Keratinocyte (primary cell): Measurements from ENCODE around the gene PPIA.
"Not testable (repeated sequence)": the region's sequence is repeated elsewhere in the genome, so short reads cannot be mapped to it uniquely, and the experiment has no call there.

ENCODE experiments used
- EZH2 ChIP-seq: IDR thresholded peaks from one replicate; pipeline ENCODE4 v1.6.1; 2012; ENCODE audit warnings: inconsistent platforms, mild to moderate bottlenecking, low read length, moderate library complexity
- TF ChIP-seq, protein P1 (sequence below), 3 experiments: IDR thresholded peaks in 1 of 3; conservative IDR thresholded peaks in 1 of 3; optimal IDR thresholded peaks in 1 of 3; 2 replicates in 2 of 3; 3 replicates in 1 of 3; pipeline versions ENCODE3 to v1.5.1; 2011; ENCODE audit warnings: low read length in 3 of 3, mild to moderate bottlenecking in 3 of 3, moderate library complexity in 2 of 3, control low read depth in 1 of 3, inconsistent platforms in 1 of 3; ENCODE audit not compliant: insufficient read depth in 2 of 3; ENCODE audit errors: extremely low read depth in 1 of 3

DNA sequence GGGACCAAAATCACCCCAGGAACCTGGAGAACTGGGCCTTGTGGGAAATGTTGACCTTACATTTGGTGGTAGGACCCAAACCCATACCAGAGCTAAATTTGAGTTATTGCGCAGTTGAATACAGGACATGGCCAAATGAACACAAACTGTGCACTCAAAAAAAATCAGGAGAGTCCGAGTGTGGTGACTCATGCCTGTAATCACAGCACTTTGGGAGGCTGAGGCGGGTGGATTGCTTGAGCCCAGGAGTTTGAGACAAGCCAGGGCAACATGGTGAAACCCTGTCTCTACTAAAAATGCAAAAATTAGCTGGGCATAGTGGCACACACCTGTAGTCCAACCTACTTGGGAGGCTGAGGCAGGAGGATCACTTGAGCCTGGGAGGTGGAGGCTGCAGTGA, 11.3 kb upstream of the PPIA start:
- TF ChIP-seq, protein P1, sequence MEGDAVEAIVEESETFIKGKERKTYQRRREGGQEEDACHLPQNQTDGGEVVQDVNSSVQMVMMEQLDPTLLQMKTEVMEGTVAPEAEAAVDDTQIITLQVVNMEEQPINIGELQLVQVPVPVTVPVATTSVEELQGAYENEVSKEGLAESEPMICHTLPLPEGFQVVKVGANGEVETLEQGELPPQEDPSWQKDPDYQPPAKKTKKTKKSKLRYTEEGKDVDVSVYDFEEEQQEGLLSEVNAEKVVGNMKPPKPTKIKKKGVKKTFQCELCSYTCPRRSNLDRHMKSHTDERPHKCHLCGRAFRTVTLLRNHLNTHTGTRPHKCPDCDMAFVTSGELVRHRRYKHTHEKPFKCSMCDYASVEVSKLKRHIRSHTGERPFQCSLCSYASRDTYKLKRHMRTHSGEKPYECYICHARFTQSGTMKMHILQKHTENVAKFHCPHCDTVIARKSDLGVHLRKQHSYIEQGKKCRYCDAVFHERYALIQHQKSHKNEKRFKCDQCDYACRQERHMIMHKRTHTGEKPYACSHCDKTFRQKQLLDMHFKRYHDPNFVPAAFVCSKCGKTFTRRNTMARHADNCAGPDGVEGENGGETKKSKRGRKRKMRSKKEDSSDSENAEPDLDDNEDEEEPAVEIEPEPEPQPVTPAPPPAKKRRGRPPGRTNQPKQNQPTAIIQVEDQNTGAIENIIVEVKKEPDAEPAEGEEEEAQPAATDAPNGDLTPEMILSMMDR (optimal IDR thresholded peaks at IDR 0.05 in 1 of 3, IDR thresholded peaks at IDR 0.05 in 1 of 3, conservative IDR thresholded peaks at IDR 0.05 in 1 of 3; ENCODE audit: extremely low read depth in 1 of 3, insufficient read depth in 2 of 3, low read length in 3 of 3) = not testable (repeated sequence)
- not testable (repeated sequence) for TF ChIP-seq EZH2
